HAP-1 (cell line): ENCODE data around the gene CEACAM19.
"Not testable (repeated sequence)": the region's sequence is repeated elsewhere in the genome, so short reads cannot be mapped to it uniquely, and the experiment has no call there.

ENCODE experiments used
- DNase-seq, 2 experiments: peaks; one replicate each; pipeline ENCODE4 v3.0.0-alpha.2; 2016 to 2020; ENCODE audit warnings: low spot score in 2 of 2
- H3K27me3 ChIP-seq: fragments of 250-450 bp; sonication (Bioruptor Pico); 2 replicates; pipeline ENCODE4 v1.5.1; 2020; ENCODE audit warnings: low read depth, mild to moderate bottlenecking, moderate library complexity
- H3K36me3 ChIP-seq: fragments of 250-450 bp; sonication (Bioruptor Pico); replicated peaks from 2 replicates; pipeline ENCODE4 v1.5.1; 2020; ENCODE audit warnings: mild to moderate bottlenecking
- H3K4me1 ChIP-seq: fragments of 250-450 bp; sonication (Bioruptor Pico); 2 replicates; pipeline ENCODE4 v1.5.1; 2020; ENCODE audit warnings: mild to moderate bottlenecking
- H3K4me3 ChIP-seq: fragments of 250-450 bp; sonication (Bioruptor Pico); 2 replicates; pipeline ENCODE4 v1.5.1; 2020; ENCODE audit warnings: mild to moderate bottlenecking, moderate library complexity
- H3K9me3 ChIP-seq: fragments of 250-450 bp; sonication (Bioruptor Pico); 2 replicates; pipeline ENCODE4 v1.5.1; 2020; ENCODE audit warnings: mild to moderate bottlenecking, moderate library complexity
- in situ Hi-C: fragments of 300-500 bp; cut with MboI; formaldehyde crosslinking; loops from 3 replicates; pipeline ENCODE4 v1.14.3; 2020; ENCODE audit warnings: low sequenced_read_pairs, inconsistent platforms, mixed read lengths

Gene CEACAM19

GRCh38 chr19:44706506-44707236 is 35.4 kb downstream of the CEACAM19 start:
- in situ Hi-C loops: no loop called here
- Histone ChIP-seq H3K4me3 (no peak overlapping the region), H3K36me3 (no peaks in the 10 kb centered on the region), H3K27me3 (no peaks in the 10 kb centered on the region), H3K9me3 (no peaks in the 10 kb centered on the region), H3K4me1 (no peaks in the 10 kb centered on the region)
- DNase-seq: no peak

DNA sequence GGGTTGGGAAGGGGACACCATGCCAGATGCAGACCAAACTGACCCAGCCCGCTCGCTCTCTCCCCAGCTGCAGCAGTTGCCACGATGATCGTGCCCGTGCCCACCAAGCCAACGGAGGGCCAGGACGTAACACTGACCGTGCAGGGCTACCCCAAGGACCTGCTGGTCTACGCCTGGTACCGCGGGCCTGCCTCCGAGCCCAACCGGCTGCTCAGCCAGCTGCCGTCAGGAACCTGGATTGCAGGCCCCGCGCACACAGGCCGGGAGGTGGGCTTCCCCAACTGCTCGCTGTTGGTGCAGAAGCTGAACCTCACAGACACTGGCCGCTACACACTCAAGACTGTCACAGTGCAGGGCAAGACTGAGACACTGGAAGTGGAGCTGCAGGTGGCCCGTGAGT is 36.5 kb downstream of the CEACAM19 start:
- in situ Hi-C loops: no loop called here
- H3K9me3 ChIP-seq: no peaks in the 10 kb centered on the region

GRCh38 chr19:44708940-44709339 is 37.7 kb downstream of the CEACAM19 start:
- in situ Hi-C loops: no loop called here
- H3K4me3 ChIP-seq: no peak overlapping the region
- no peak for DNase-seq
- H3K27me3 ChIP-seq: no peaks in the 10 kb centered on the region
- H3K4me1 ChIP-seq: no peaks in the 10 kb centered on the region
- H3K9me3 ChIP-seq: no peaks in the 10 kb centered on the region
- no peaks in the 10 kb centered on the region for H3K36me3 ChIP-seq

More for the DNA sequence above, 36.5 kb downstream of the CEACAM19 start:
- no peak for DNase-seq
- no peaks in the 10 kb centered on the region for H3K4me1 ChIP-seq
- H3K36me3 ChIP-seq: no peaks in the 10 kb centered on the region
- no peak overlapping the region for H3K4me3 ChIP-seq
- H3K27me3 ChIP-seq: no peaks in the 10 kb centered on the region

- H3K4me3 ChIP-seq, H3K4me1 ChIP-seq, H3K27me3 ChIP-seq, DNase-seq, in situ Hi-C loops, H3K36me3 ChIP-seq, H3K9me3 ChIP-seq: not testable (repeated sequence)
These were observed 38.4 kb downstream of the CEACAM19 start for GRCh38 chr19:44709434-44710266.

- in situ Hi-C loops: no loop called here
- DNase-seq: no peak
- Histone ChIP-seq H3K36me3 (no peaks in the 10 kb centered on the region), H3K4me3 (no peak overlapping the region), H3K9me3 (peaks cover 7% of the 10 kb centered on the region), H3K4me1 (no peaks in the 10 kb centered on the region), H3K27me3 (no peaks in the 10 kb centered on the region)
These were observed 39.2 kb downstream of the CEACAM19 start for GRCh38 chr19:44710483-44710882.

- no peaks in the 10 kb centered on the region for H3K36me3 ChIP-seq
- H3K4me1 ChIP-seq: no peaks in the 10 kb centered on the region
- DNase-seq: peak; percentile 28 to 32
- no peak overlapping the region for H3K4me3 ChIP-seq
- peaks cover 9% of the 10 kb centered on the region for H3K9me3 ChIP-seq
- in situ Hi-C loops: no loop called here
- H3K27me3 ChIP-seq: no peaks in the 10 kb centered on the region
These were observed 41.7 kb downstream of the CEACAM19 start for GRCh38 chr19:44712864-44713515.

GRCh38 chr19:44714597-44715169 is 43.4 kb downstream of the CEACAM19 start:
- no peak for DNase-seq
- Histone ChIP-seq H3K9me3 (peaks cover 9% of the 10 kb centered on the region), H3K4me1 (peaks cover 11% of the 10 kb centered on the region), H3K27me3 (no peaks in the 10 kb centered on the region), H3K4me3 (no peak overlapping the region), H3K36me3 (no peaks in the 10 kb centered on the region)
- in situ Hi-C loops: no loop called here

- Histone ChIP-seq H3K4me1 (peaks cover 11% of the 10 kb centered on the region), H3K4me3 (no peak overlapping the region), H3K27me3 (no peaks in the 10 kb centered on the region), H3K9me3 (peaks cover 9% of the 10 kb centered on the region), H3K36me3 (no peaks in the 10 kb centered on the region)
- DNase-seq: no peak
- in situ Hi-C loops: no loop called here
These were observed 46.3 kb downstream of the CEACAM19 start for GRCh38 chr19:44717603-44718002.

DNA sequence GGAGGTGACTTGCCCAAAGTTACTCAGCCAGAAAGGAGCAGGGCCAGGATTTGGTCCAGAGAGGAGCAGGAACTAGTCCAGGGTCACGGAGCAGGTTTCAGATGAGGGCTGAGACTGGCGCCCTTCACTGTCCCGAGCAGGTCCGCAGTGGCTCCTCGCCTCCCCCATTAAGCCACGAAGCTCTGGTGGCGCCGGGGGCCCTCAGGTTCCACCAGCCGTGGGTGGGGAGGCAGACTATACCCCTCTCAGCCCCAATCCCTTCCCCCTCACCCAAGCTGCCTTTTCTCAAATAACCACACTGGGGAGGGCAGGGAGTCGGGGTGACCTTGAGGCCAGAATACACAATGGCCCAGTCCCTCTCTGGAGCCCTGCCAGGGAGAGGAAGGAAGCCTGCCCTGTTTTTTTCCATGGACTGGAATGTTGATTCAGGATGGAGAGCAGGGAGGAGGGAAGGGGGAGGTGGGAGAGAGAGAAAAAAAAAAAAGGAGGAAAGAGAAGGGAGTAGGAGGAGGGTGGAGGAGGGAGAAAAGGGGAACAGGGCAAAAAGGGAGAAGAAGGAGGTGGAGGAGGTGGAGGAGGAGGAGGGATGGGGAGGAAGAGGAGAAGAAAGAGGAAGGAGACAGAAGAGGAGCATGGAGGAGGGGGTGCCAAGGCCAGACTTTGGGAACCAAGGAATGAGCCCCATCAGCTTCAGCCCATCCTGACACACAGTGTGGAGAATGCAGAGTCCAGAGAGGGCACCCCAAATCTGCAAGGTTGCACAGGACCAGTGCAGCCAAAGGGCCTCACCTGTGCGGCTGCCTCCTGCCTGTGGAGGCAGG is 47.4 kb downstream of the CEACAM19 start:
- peak; percentile 86 to 92 for DNase-seq
- Histone ChIP-seq H3K27me3 (no peaks in the 10 kb centered on the region), H3K4me1 (peaks cover 11% of the 10 kb centered on the region)

DNA sequence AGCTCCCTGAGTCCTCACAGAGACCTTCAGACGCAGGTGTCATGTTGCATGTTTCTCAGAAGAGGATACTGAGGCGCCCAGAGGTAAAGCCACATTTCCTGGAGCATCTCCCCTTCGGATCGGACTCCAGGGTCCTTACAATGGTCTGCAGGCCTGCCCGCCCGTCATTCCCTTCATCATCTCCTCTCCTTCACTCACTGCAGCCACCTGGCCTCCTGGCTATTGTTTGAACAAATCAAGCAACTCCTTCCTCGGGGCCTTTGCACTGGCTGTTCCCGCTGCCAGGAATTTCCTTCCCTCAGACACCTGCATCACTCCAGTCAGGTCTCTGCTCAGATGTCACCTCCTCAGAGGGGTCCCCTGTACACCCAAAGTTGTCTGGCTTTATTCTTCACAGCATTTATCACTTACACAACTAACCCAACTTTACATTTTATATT is 48.0 kb downstream of the CEACAM19 start:
- no peaks in the 10 kb centered on the region for H3K36me3 ChIP-seq
- no peak for DNase-seq
- no peak overlapping the region for H3K4me3 ChIP-seq
- no peaks in the 10 kb centered on the region for H3K27me3 ChIP-seq
- H3K4me1 ChIP-seq: peaks cover 11% of the 10 kb centered on the region
- H3K9me3 ChIP-seq: peaks cover 9% of the 10 kb centered on the region
- in situ Hi-C loops: no loop called here

More for the DNA sequence above, 47.4 kb downstream of the CEACAM19 start:
- Histone ChIP-seq H3K36me3 (no peaks in the 10 kb centered on the region), H3K4me3 (peak overlapping the region; percentile 22), H3K9me3 (peaks cover 9% of the 10 kb centered on the region)
- in situ Hi-C loops: no loop called here

GRCh38 chr19:44720396-44720795 is 49.1 kb downstream of the CEACAM19 start:
- in situ Hi-C loops: loop anchor here (5.0 to 10.0 kb wide), 2 partner anchors 52 to 124 kb away; partner anchors contain the start of gene NECTIN2
- not testable (repeated sequence) for H3K36me3 ChIP-seq, H3K27me3 ChIP-seq, H3K9me3 ChIP-seq, DNase-seq, H3K4me3 ChIP-seq
- peaks cover 11% of the 10 kb centered on the region for H3K4me1 ChIP-seq

DNA sequence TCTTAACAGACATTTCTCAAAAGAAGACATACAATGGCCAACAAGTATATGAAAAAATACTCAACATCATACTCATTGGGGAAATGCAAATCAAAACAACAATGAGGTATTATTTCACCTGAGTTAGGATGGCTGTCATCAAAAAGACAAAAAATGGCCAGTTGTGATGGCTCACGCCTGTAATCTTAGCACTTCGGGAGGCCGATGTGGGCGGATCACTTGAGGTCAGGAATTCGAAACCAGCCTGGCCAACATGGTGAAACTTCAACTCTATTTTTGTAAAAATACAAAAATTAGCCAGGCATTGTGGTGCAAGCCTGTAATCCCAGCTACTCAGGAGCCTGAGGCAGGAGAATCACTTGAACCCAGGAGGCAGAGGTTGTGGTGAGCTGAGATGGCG is 49.7 kb downstream of the CEACAM19 start:
- H3K4me3 ChIP-seq: no peak overlapping the region
- in situ Hi-C loops: loop anchor here (5.0 to 10.0 kb wide), 2 partner anchors 51 to 124 kb away; partner anchors contain the start of gene NECTIN2
- no peaks in the 10 kb centered on the region for H3K27me3 ChIP-seq
- peaks cover 11% of the 10 kb centered on the region for H3K4me1 ChIP-seq
- H3K36me3 ChIP-seq: no peaks in the 10 kb centered on the region
- no peaks in the 10 kb centered on the region for H3K9me3 ChIP-seq
- no peak for DNase-seq

DNA sequence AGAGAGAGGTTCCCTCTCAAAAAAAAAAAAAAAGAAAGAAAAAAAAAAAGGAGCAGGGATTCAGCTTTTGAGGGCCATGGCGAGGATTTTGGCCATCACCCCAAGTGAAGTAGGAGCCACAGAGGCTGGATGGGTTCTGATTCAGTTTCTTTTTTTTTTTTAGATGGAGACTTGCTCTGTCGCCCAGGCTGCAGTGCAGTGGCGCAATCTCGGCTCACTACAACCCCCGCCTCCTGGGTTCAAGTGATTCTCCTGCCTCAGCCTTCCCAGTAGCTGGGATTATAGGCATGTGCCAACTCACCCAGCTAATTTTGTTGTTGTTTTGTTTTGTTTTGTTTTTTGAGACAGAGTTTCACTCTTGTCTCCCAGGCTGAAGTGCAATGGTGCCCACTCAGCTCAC is 50.1 kb downstream of the CEACAM19 start:
- not testable (repeated sequence) for H3K36me3 ChIP-seq, H3K4me3 ChIP-seq
- H3K4me1 ChIP-seq: peaks cover 11% of the 10 kb centered on the region

More for the DNA sequence above, 50.1 kb downstream of the CEACAM19 start:
- H3K27me3 ChIP-seq, H3K9me3 ChIP-seq, DNase-seq: not testable (repeated sequence)
- in situ Hi-C loops: loop anchor here (5.0 to 10.0 kb wide), 2 partner anchors 51 to 123 kb away; partner anchors contain the start of gene NECTIN2
